MM.1S (cell line): Measurements from ENCODE around the gene CACNG4.

Experiments used
- EZH2 ChIP-seq: fragments of 300-600 bp; sonication (generic); optimal IDR thresholded peaks from 2 replicates; pipeline ENCODE3; 2017; ENCODE audit warnings: low read depth, mild to moderate bottlenecking, antibody characterized with exemption, low read length, mixed read lengths
- EZH2phosphoT487 ChIP-seq: fragments of 300-600 bp; sonication (generic); IDR thresholded peaks from 2 replicates; pipeline ENCODE4 v1.6.1; 2018; ENCODE audit warnings: antibody characterized with exemption, low read length
- TF ChIP-seq, protein P1 (sequence below): fragments of 300-600 bp; sonication (generic); IDR thresholded peaks from 2 replicates; pipeline ENCODE4 v1.5.1; 2016; ENCODE audit warnings: antibody characterized with exemption, low read length, mixed read lengths

DNA sequence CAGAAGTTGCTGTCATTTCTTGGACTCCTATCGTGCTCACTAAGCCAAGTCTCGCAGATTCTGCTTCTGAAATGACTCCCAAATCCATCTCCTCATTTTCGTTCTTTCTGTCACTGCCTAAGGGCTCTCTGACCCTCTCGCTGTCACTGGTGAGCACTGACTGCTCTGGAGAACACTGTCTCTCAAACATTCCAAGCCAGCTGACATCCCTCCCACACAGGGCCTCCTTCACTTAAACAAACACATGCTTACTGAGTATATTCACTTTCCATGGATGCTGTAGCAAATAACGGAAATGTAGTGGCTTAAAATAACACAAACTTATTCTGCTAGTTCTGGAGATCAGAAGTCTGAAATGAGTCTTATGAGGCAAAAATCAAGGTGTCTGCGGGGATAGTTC, 98.6 kb downstream of the CACNG4 start:
- TF ChIP-seq, protein P1, sequence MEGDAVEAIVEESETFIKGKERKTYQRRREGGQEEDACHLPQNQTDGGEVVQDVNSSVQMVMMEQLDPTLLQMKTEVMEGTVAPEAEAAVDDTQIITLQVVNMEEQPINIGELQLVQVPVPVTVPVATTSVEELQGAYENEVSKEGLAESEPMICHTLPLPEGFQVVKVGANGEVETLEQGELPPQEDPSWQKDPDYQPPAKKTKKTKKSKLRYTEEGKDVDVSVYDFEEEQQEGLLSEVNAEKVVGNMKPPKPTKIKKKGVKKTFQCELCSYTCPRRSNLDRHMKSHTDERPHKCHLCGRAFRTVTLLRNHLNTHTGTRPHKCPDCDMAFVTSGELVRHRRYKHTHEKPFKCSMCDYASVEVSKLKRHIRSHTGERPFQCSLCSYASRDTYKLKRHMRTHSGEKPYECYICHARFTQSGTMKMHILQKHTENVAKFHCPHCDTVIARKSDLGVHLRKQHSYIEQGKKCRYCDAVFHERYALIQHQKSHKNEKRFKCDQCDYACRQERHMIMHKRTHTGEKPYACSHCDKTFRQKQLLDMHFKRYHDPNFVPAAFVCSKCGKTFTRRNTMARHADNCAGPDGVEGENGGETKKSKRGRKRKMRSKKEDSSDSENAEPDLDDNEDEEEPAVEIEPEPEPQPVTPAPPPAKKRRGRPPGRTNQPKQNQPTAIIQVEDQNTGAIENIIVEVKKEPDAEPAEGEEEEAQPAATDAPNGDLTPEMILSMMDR = no peak
- TF ChIP-seq EZH2 (no peak), EZH2phosphoT487 (no peak)
